ENCODE measurements around the gene COX5B. TPM values are rescaled to one million over a fixed set of nuclear protein-coding genes. Genes with fewer than 3 reads are reported as not detected.

The COX5B gene
- total and polyA plus RNA-seq, 9 of the 15 experiments (the other 6 are each of a cell fraction or from before 2014, with no cell fraction given) = 154 to 1,424 (median 487) TPM

- TF ChIP-seq ARID4B (CRISPR knock-in tag; IDR thresholded peaks at IDR 0.05) (no peak), ZNF699 (CRISPR knock-in tag; IDR thresholded peaks at IDR 0.05; ENCODE audit: insufficient replicate concordance) (no peak), ZBTB43 (CRISPR knock-in tag; IDR thresholded peaks at IDR 0.05) (no peak)
Observed at GRCh38 chr2:97677480-97677879, 31.6 kb downstream of the COX5B start (continued).

GRCh38 chr2:97678298-97678697 is 32.4 kb downstream of the COX5B start:
- POLR2A ChIA-PET = no interaction called here
- Histone ChIP-seq H3K9me3 (replicated peaks; ENCODE audit: control insufficient read depth, insufficient read depth, low read depth, low read length) (no peaks in the 10 kb centered on the region), H4K20me1 (replicated peaks; ENCODE audit: control insufficient read depth, insufficient read depth, low read length) (no peaks in the 10 kb centered on the region), H3K4me3 (no peak overlapping the region), H3K4me1 (replicated peaks in 1 of 2; ENCODE audit: control insufficient read depth in 2 of 2, insufficient read depth in 2 of 2, low read length in 2 of 2) (peaks cover 7 to 19% of the 10 kb centered on the region in 2 experiments), H3K9ac (ENCODE audit: insufficient read depth in 1 of 2, low read depth in 2 of 2, low read length in 2 of 2) (no peak overlapping the region), H3K27ac (ENCODE audit: extremely low read depth, low read depth, low read length) (no peak overlapping the region), H3K36me3 (ENCODE audit: control insufficient read depth, insufficient read depth, low read length) (no peaks in the 10 kb centered on the region), H2AFZ (ENCODE audit: low read depth, low read length) (no peak overlapping the region), H3K4me2 (ENCODE audit: insufficient read depth, low read length) (no peak overlapping the region), H3K9me1 (ENCODE audit: control insufficient read depth, insufficient read depth, low read length) (no peaks in the 10 kb centered on the region), H3K27me3 (ENCODE audit: control insufficient read depth in 2 of 2, insufficient read depth in 2 of 2, low read length in 2 of 2) (no peaks in the 10 kb centered on the region), H3K79me2 (ENCODE audit: control insufficient read depth, insufficient read depth, low read length) (no peaks in the 10 kb centered on the region)
- ATAC-seq (no peak), DNase-seq (ENCODE audit: extremely low read depth in 1 of 4, low spot score in 3 of 4) (no peak), FAIRE-seq (no peak)
- in situ Hi-C loops (cut with MboI) = no loop called here
- no TSS peak for BruUV-seq (replicated peaks)
- CTCF ChIA-PET (ENCODE audit: low intra/inter-chr PET ratio) = no interaction called here
- intact Hi-C loops (cut with micrococcal nuclease) = no loop called here
- 64% methylated on average over 1 of the region's 1 CpG for WGBS (ENCODE audit: insufficient coverage, low coverage, missing lambda C conversion rate)
- TF ChIP-seq ZNF324 (CRISPR knock-in tag; IDR thresholded peaks at IDR 0.05) (no peak), TAF1 (IDR thresholded peaks at IDR 0.05; ENCODE audit: control insufficient read depth, extremely low read depth, insufficient read depth, low read length, severe bottlenecking) (no peak), TFAP4 (CRISPR knock-in tag; IDR thresholded peaks at IDR 0.05; ENCODE audit: borderline replicate concordance) (no peak), NRF1 (conservative IDR thresholded peaks at IDR 0.05 in 1 of 2, IDR thresholded peaks at IDR 0.05 in 1 of 2) (no peak), MXD1 (CRISPR knock-in tag; IDR thresholded peaks at IDR 0.05; ENCODE audit: borderline replicate concordance, poor library complexity, severe bottlenecking) (no peak), ZNF316 (IDR thresholded peaks at IDR 0.05) (peak; percentile 97), SMARCE1 (IDR thresholded peaks at IDR 0.05) (0 out of 2 replicates have a peak, but pooled peaks have one; percentile 33), CEBPB (tag; IDR thresholded peaks at IDR 0.05) (peak; percentile 42; the same call in 1 of the 2 replicates), KDM1A (IDR thresholded peaks at IDR 0.05) (0 out of 4 replicates have a peak, but pooled peaks of 1 of the 2 experiments have one; percentile 12), SOX6 (IDR thresholded peaks at IDR 0.05) (peak; percentile 48; the same call in 1 of the 2 replicates), SREBF2 (CRISPR knock-in tag; IDR thresholded peaks at IDR 0.05) (no peak), ELF1 (tag; IDR thresholded peaks at IDR 0.05) (no peak)

Measured in K562 (cell line).